Uterus (tissue), 4 donors: ENCODE results near the gene EML1. TPM values are rescaled to one million over a fixed set of nuclear protein-coding genes. Genes with fewer than 3 reads are reported as not detected.

Experiments
- DNase-seq, 2 donors: peaks; one replicate each; pipeline ENCODE4 v3.0.0-alpha.2; 2019 to 2020
- H3K27ac ChIP-seq, 2 donors: fragments of 200-600 bp; sonication (generic); 1 replicate in 1 of 2; 2 replicates in 1 of 2; pipeline ENCODE4 v1.5.1; 2016 to 2018
- H3K27me3 ChIP-seq, 2 donors: fragments of 200-600 bp; sonication (generic); one replicate each; pipeline ENCODE4 v1.5.1; 2018 to 2019; ENCODE audit warnings: control low read depth in 1 of 2
- H3K36me3 ChIP-seq, 2 donors: fragments of 200-600 bp; sonication (generic); one replicate each; pipeline ENCODE4 v1.5.1; 2019; ENCODE audit warnings: control low read depth in 1 of 2
- H3K4me1 ChIP-seq, 2 donors: fragments of 200-600 bp; sonication (generic); one replicate each; pipeline ENCODE4 v1.5.1; 2018 to 2019; ENCODE audit warnings: control low read depth in 1 of 2
- H3K4me3 ChIP-seq, 2 donors: fragments of 200-600 bp; sonication (generic); 1 replicate in 1 of 2; 2 replicates in 1 of 2; pipeline ENCODE4 v1.5.1; 2018 to 2019; ENCODE audit warnings: mild to moderate bottlenecking in 1 of 2
- H3K9me3 ChIP-seq, 2 donors: fragments of 200-600 bp; sonication (generic); one replicate each; pipeline ENCODE4 v1.5.1; 2019; ENCODE audit warnings: control low read depth in 1 of 2
- POLR2A ChIP-seq, 2 donors: fragments of 450-650 bp; IDR thresholded peaks; one replicate each; pipeline ENCODE4 v1.6.1; 2016; ENCODE audit warnings: antibody characterized with exemption in 2 of 2, mild to moderate bottlenecking in 1 of 2, moderate library complexity in 1 of 2
- intact Hi-C: fragments of 100-400 bp; cut with DNase I; formaldehyde crosslinking; loops from one replicate; pipeline ENCODE4 v1.15.1; 2023; ENCODE audit warnings: low total_unique reads
- total RNA-seq, 4 donors: library from RNA; depleted of rRNA in 3 of 4; stranded (reverse); fragments of >200 nt in 3 of 4; gene quantifications; one replicate each; pipeline versions ENCODE4 v1.1.0 to v1.2.4, GENCODE V29; 2014 to 2023
- TF ChIP-seq, protein P1 (sequence below), 4 experiments: fragments of 200-600 bp in 2 of 4; fragments of 450-650 bp in 2 of 4; sonication (generic) in 2 of 4; IDR thresholded peaks; one replicate each; pipeline ENCODE4 v1.5.1; 2016 to 2019; ENCODE audit warnings: antibody characterized with exemption in 4 of 4, mild to moderate bottlenecking in 2 of 4, moderate library complexity in 1 of 4
- donor health status: DM: yes; HTN: yes; CAD: no.

EML1 gene, protein sequence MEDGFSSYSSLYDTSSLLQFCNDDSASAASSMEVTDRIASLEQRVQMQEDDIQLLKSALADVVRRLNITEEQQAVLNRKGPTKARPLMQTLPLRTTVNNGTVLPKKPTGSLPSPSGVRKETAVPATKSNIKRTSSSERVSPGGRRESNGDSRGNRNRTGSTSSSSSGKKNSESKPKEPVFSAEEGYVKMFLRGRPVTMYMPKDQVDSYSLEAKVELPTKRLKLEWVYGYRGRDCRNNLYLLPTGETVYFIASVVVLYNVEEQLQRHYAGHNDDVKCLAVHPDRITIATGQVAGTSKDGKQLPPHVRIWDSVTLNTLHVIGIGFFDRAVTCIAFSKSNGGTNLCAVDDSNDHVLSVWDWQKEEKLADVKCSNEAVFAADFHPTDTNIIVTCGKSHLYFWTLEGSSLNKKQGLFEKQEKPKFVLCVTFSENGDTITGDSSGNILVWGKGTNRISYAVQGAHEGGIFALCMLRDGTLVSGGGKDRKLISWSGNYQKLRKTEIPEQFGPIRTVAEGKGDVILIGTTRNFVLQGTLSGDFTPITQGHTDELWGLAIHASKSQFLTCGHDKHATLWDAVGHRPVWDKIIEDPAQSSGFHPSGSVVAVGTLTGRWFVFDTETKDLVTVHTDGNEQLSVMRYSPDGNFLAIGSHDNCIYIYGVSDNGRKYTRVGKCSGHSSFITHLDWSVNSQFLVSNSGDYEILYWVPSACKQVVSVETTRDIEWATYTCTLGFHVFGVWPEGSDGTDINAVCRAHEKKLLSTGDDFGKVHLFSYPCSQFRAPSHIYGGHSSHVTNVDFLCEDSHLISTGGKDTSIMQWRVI
- total RNA-seq, result 100 to 1,000 TPM in 1 of 4 donors, 10 to 100 TPM in 3; 51.4 to 184 (median 84.4) TPM

DNA sequence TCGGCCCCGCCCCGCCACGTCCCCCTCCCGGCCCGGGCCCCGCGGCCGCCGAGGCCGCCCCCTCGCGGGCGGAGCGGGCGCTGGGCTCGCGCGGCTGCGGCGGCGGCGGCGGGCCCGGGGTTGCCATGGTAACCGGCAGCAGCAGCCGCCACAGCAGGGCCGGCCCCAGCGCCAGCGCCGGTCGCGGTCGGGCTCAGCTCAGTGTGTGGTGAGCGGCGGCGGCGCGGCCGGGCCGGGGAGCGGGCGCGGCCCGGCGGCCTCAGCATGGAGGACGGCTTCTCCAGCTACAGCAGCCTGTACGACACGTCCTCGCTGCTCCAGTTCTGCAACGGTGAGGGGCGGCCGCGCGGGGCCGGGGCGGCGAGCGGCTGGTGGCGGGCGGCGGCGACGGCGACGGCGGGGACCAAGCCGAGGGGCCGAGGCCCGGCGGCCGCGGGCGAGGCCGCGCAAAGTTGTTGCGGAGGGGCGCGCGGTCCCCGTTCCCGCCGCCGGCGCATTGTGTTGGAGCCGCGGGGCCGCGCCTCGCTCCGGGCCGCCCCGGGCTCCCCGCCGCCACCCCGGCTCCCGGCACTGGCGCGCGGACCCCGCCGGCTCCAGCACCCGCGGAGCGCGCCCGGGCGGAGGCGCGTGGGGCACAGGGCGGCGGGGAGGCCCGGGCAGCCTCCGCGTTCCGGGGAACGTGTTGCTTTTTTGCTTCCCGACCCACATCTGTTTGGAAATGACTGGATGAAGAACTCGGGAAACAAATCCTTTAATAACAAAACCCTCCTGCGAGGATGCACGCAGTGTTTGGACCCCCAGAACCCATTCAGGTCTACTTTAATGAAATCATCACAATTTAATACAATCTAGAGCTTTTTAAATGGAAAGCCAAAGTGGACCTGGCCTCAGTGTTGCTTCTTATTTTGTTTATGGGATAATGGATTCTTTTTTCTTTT is at the start of gene EML1:
Gene EML1 (plus strand): TSS at position 201 of the 938 bp plus-strand sequence. CDS start 64 bp downstream, at position 265.
- DNase-seq, result peak; percentile 78 to 85
- Histone ChIP-seq H3K36me3 (no peaks in the 10 kb centered on the region), H3K9me3 (no peaks in the 10 kb centered on the region), H3K4me1 (peaks cover 0 to 4% of the 10 kb centered on the region in 2 donors), H3K4me3 (peak within 1 kb of the TSS; percentile 44 to 69), H3K27me3 (no peaks in the 10 kb centered on the region), H3K27ac (peak within 1 kb of the TSS; percentile 91 to 95)
- intact Hi-C loops, result loop anchor here (5.0 kb wide), 1 partner anchor 61 kb away; no protein-coding TSS in a partner anchor
- TF ChIP-seq, protein P1, sequence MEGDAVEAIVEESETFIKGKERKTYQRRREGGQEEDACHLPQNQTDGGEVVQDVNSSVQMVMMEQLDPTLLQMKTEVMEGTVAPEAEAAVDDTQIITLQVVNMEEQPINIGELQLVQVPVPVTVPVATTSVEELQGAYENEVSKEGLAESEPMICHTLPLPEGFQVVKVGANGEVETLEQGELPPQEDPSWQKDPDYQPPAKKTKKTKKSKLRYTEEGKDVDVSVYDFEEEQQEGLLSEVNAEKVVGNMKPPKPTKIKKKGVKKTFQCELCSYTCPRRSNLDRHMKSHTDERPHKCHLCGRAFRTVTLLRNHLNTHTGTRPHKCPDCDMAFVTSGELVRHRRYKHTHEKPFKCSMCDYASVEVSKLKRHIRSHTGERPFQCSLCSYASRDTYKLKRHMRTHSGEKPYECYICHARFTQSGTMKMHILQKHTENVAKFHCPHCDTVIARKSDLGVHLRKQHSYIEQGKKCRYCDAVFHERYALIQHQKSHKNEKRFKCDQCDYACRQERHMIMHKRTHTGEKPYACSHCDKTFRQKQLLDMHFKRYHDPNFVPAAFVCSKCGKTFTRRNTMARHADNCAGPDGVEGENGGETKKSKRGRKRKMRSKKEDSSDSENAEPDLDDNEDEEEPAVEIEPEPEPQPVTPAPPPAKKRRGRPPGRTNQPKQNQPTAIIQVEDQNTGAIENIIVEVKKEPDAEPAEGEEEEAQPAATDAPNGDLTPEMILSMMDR (IDR thresholded peaks at IDR 0.05), result peak in 2 of 4 experiments; percentile 46 to 56
- no peak for TF ChIP-seq POLR2A (IDR thresholded peaks at IDR 0.05)

DNA sequence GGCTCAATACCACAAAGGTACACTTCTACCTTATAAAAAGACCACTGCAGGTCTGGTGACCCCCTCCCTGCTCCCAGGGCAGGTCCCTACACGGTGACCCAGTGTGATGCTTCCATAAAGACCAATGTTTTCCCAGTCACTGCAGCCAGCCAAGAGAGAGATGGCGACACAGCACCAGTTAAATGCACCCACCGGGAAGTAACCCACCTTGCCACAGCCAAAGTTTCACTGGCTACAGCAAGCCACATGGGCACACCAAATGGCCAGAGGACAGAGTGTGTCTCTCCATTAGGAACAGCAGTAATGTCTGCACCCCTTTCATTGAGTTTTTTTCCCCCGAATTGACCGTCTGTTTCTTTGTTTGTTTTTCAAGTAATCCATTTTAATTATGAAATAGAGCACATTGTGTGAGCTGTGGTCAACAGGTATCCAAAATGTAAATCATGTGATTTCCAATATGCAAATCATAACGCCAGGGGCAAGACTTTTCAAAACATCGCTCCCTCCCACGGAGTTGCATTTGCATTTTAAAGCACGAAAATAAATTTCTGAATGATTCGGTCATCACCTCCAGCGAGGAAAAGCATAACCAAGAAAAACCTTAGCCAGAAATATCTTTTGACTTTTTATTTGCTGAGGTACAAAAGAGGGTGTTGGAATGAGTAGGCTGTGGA is 48.9 kb upstream of the EML1 start:
- intact Hi-C loops, result no loop called here
- H3K27ac ChIP-seq, result peak overlapping the region; percentile 69 to 71
- H3K4me3 ChIP-seq, result no peak overlapping the region
- no peak for TF ChIP-seq POLR2A (IDR thresholded peaks at IDR 0.05)
- TF ChIP-seq, protein P1 (IDR thresholded peaks at IDR 0.05), result no peak
- DNase-seq, result no peak
- H3K9me3 ChIP-seq, result no peaks in the 10 kb centered on the region
- H3K4me1 ChIP-seq, result peaks cover 5 to 9% of the 10 kb centered on the region in 2 donors
- no peaks in the 10 kb centered on the region for H3K36me3 ChIP-seq
- H3K27me3 ChIP-seq, result no peaks in the 10 kb centered on the region

DNA sequence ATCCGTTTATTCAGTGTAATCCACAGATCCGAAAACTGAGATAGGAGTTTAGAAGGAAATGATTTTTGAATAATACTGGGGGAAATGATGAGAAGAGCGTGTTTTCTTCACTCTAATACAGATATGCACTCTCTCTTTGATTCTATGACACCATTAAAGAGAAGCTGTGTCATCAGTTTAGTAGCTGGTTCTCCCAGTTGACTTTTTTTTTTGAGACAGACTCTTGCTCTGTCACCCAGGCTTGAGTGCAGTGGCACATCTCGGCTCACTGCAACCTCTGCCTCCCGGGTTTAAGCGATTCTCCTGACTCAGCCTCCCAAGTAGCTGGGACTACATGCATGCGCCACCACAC is 48.4 kb upstream of the EML1 start:
- Histone ChIP-seq H3K27ac (peak overlapping the region; percentile 69 to 71), H3K9me3 (no peaks in the 10 kb centered on the region), H3K4me1 (peaks cover 5 to 9% of the 10 kb centered on the region in 2 donors), H3K4me3 (no peak overlapping the region), H3K27me3 (no peaks in the 10 kb centered on the region), H3K36me3 (no peaks in the 10 kb centered on the region)
- DNase-seq, result no peak
- intact Hi-C loops, result no loop called here
- TF ChIP-seq, protein P1 (IDR thresholded peaks at IDR 0.05), result no peak
- no peak for TF ChIP-seq POLR2A (IDR thresholded peaks at IDR 0.05)

DNA sequence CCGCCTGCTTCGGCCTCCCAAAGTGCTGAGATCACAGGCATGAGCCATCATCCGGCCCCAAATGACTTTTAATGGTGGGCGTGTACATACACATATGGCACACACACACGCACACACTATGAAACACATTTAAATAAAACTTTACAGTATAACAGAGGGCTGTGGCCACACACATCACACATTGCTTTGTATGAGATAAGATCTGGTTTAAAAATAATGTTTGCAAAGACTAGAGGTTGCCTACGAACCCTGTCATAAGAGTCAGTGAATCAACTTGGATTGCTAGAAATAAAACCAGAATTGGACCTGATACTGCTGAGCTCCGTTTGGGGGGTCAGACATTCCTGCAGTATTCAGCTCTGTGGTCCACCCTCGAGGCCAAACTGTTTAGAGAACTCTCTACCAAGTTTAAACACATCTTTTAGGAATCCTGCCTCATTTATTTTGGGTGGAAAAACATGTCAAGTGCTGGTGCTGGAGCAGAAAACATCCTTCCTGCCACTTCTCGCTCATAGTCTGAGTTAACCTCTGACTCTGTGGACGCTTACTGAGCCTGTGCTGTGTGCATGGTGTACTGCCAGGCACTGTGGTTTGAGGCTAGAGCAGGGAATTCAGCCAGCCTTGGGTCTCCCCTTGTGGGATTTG is 47.8 kb upstream of the EML1 start:
- H3K36me3 ChIP-seq, result no peaks in the 10 kb centered on the region
- TF ChIP-seq, protein P1 (IDR thresholded peaks at IDR 0.05), result no peak
- TF ChIP-seq POLR2A (IDR thresholded peaks at IDR 0.05), result no peak
- DNase-seq, result no peak
- H3K27ac ChIP-seq, result peak overlapping the region; percentile 69 to 71
- no peaks in the 10 kb centered on the region for H3K27me3 ChIP-seq
- intact Hi-C loops, result no loop called here
- no peak overlapping the region for H3K4me3 ChIP-seq
- H3K9me3 ChIP-seq, result no peaks in the 10 kb centered on the region
- peaks cover 5 to 9% of the 10 kb centered on the region in 2 donors for H3K4me1 ChIP-seq
